CD4-positive, alpha-beta T cell treated with Interleukin-6 at 100 ng/mL for 8 hours (primary cell): ENCODE measurements around the gene CFAP20DC.
"Not testable (repeated sequence)": the region's sequence is repeated elsewhere in the genome, so short reads cannot be mapped to it uniquely, and the experiment has no call there.

ENCODE experiments used
- DNase-seq: peaks from one replicate; pipeline ENCODE4 v3.0.0-alpha.2; 2020; ENCODE audit warnings: mixed read lengths, low spot score

CFAP20DC gene

DNA sequence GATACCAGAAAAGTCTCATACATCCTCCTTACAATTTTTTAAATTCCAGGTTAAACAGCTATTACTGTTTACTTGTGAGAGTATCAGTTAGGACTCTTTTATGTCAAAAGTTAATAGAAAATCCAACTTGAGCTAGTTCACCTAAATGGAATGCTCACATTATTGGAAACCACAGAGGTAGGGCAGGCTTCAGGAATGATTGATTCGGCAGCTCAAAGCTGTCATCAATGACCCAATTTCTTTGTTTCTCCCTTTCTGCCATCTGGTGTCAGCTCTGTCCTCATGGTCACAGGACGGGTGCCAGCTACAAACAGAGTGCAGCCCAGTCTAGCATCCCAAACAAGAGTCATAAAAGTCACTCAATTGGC, 32.2 kb downstream of the CFAP20DC start:
- DNase-seq = no peak

DNA sequence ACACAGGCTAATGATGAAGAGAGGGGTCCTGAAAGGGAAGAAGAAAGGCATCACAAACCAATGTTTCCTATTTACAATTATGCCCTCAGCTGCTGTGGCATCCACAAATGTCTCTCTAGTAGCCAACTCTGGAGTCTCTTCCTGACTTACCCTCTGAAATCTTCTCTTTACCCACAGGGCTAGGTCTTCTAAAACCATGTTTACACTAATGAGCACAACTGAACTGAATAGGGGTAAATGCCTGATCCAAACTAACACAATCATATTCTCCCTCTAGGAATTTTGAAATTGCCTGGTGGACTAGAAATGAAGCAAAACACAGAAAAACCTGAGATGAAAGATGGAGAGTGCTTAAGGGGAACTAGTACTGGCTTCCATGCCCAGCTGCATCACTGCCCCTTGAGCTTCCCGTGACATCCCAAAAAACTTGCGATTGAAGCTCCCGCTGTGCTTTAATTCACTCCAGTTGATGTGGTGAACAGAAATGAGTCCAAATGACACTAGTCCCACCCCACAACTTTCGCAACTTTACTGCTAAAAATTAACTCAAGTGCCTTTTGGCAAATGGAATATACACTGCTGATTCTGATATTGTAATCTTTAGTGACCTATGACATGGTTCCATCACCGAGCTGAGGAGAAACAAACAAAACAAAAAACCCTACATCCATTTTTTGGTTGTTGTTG, 32.8 kb downstream of the CFAP20DC start:
- no peak for DNase-seq

DNA sequence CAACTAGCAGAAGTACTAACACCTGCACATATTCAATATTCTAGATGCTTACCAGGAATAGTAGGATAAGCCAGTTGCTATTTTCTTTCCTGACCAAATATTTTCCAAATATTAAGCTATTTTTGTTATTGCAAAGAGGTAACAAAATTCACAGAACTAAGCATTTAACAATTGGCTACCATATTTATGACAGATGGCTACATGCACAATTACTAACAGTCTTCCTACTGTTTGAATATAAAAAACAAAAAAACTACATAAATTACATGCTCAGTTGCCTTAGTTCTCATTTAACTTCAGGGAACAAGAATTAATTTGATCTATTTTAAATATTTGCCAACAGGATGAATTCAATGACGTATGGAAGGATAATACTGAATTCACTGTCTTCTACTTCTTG, 36.2 kb downstream of the CFAP20DC start:
- no peak for DNase-seq

DNA sequence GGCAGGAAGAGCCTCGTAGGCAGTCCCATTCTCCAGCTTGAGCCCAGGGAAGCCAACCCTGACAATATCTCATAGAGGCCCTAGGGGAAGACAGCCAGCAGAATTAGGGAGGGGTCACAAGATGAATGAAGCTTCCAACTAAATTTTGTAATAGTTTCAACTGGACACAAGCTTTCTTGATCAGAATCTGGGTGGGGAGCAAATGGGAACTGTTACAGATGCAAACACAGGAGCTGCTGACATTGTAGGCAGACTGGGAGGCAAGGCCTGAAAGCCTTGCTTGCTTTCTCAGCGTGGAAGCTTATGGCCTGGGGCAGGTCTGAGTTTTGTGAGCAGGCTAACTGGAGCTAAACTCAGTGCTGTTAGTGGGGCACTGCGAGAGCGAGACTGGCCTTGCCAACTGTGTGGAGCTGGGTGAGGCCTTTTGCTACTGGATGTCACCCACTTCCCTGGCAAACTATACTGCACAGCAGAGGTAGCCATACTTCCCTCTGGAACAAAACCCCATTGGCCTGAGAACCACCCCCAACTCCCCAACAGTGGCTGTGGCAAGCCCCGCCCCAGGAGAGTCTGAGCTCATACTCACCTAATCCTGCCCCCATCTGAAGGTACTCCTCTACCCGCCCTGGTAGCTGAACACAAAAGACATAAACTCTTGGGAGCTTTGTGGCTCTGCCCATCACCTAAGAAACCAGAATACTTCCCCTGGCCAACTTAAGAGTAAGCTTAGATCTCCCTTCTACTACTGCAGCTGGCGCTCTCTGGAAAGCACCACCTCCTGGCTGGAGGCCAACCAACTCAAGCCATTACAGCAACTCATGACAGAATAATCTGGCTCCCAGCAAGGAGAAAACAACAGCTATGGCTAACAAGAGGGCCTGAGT, 42.9 kb downstream of the CFAP20DC start:
- no peak for DNase-seq

DNA sequence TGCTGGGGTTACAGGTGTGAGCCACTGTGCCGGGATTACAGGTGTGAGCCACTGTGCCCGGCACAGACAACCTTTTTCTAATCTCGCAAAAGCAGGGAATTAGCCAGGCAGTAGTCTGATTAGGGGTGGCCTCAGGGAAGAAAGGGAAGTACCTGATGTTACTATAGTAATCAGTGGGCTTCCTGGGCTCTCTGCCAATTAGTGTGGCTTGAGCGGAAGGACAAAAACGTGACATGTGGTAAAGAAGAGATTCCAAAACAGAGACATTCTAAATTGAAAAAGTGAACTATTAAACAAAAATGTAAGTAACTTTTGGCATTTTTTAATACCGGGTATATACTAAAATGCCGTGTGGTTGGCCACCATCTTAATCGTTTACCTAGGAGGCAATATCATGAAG, 48.1 kb downstream of the CFAP20DC start:
- DNase-seq = no peak

DNA sequence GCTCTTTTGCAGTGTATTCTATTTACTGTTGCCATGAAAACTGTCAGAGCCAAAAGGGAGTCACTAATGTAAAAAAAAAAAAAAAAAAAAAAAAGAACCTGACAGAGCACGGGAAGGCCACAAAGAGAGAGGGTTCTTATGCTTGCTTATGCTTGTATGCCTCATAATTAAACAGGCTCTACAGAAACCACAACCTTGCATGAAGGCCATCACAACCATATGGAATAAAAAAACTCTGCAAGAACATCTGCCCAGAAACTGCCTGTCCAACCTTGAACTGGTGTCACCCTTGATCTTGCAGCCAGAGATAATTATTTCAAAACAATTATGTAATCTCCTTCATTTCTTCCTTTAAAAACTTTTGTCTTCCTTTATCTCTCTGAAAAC, 50.1 kb downstream of the CFAP20DC start:
- DNase-seq = no peak

DNA sequence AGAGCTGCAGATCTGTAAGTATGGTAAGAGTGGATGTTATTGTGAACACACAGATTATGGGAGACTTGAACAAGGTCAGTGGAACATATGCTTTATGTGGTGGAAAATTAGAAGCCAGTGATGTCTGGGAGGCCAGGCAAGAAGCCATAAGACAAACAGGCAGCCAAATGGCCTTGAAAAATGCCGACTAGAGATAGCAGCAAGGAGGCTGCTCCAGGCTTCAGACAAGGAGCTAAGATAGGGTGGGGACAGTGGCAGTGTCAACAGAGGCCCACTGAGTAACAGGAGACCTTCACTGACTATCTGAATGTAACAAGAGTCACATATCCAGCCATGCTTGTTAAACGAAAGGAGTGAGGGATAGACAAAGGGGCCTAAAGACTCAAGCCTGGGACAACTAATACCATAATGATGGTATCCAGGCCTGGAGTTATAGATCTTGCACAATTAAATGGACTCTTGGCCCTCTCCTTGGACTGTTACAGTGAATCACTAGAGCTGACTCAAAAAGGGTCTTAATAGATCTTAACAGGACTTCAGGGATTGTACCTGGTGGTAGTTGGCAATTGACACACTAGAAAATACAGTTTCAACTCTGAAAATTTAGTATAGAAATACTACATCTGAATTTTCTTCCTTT, 50.6 kb downstream of the CFAP20DC start:
- no peak for DNase-seq

DNA sequence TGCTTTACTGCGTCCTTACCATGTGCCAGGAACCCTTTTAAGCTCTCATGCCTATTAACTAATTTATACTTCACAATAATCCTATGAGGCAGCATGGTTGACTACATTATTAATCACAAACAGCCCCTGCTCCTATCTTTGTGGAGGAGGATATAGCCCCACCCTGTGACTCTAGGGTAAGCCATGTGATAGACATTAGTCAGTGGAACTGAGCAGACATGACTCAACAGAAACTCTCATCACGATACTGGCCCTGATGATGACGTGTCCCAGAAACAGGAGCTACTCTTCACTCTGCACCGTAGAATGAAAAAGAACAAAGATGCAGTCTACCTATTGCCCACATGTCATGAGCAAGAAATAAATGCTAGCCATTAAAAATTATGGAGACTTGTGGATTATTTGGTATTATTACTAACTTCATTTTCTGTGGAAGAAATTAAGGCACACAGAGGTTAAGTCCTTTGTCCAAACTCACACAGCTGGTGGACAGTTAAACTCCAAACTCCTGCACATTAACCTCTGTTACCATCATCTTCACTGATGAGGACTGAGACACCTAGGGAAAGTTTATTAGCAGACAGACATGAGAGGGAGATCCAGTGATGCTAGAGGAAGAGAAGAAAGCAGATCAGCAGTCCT, 51.2 kb downstream of the CFAP20DC start:
- DNase-seq = no peak

DNA sequence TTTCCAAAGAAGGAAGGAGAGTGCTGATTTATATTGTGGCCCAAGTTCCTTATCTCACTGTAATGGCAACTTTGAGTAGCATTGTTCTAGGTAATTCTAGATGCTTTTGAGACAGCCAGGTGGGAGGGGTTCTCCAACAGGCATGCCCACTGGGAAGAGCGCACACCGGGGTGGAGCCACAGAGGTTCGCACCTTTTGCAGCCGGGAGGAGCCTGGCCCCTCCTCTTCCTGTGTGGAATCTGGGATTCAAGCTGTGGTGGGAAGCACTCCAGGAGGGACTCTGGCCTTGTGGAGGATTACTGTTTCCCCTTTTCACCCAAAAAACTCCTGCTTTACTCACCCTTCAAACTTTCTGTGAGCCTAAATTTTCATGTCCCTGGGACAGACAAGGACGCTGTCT, 53.1 kb downstream of the CFAP20DC start:
- DNase-seq = no peak

DNA sequence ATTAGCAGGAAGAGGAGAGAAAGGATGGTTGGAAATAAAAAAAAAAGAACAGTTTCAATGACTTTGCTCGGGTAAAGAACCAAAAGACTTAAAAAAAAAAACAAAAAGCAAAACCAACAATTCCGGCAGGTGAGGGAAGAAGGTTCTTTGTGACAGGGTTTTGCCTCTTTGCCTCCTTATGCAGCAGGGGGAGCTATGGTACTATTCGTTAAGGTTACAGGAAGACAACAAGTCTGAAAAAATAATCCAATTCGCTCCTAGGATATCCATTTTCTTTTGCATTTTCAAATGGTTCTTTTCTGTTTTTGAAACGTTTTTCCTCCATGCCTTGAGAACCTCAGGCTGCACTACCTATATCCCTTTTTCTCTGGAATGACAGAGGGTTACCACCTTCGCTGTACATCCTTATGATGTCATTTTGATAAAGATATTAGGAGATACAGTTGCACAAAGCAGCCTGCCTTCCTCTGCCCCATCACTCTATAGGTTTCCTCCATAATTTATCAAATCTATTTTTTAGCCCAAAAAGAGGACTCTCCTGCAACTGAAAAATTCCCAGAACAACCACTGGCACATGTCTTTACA, 55.0 kb downstream of the CFAP20DC start:
- DNase-seq = peak; percentile 19

DNA sequence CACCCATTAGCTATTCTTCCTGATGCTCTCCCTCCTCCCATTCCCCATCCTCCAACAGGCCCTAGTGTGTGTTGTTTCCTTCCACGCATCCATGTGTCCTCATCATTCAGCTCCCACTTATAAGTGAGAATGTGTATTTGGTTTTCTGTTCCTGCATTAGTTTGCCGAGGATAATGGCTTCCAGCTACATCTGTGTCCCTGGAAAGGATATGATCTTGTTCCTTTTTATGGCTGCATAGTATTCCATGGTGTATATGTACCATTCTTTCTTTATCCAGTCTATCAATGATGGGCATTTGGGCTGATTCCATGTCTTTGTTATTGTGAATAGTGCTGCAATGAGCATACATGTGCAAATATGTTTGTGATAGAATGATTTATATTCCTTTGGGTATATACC, 56.3 kb downstream of the CFAP20DC start:
- DNase-seq = no peak

DNA sequence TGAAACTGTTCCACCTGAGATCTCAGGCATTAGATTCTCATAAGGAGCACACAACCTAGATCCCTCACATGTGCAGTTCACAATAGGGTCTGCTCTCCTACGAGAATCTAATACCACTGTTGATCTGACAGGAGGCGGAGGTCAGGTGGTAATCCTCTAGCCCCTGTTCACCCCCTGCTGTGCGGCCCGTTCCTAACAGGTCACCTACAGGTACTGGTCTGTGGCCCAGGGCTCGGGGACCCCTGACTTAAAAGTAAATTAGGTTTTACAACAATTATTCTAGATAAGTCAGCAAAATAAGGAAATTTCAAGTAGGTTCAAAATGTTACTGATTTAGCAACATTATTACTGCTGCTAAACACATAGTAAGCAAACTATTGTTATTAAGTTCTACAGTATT, 58.2 kb downstream of the CFAP20DC start:
- DNase-seq = no peak

DNA sequence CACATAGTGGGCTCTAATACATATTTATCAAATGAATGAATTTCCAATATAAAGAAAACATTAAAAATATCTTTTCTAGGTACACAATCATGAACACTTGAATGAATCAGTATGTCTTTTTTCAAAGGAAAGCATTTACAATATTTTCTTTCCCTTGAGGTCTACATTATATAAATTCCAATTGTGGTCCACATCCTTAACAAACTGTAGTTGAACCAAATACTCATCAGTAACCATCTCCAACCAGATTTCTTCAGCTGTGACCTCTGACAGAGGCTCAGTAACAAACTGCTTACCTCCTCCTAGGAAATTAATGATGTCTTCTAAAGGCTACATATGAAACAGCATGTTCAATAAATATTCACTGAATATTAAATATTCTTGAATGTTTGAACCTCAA, 58.8 kb downstream of the CFAP20DC start:
- no peak for DNase-seq

DNA sequence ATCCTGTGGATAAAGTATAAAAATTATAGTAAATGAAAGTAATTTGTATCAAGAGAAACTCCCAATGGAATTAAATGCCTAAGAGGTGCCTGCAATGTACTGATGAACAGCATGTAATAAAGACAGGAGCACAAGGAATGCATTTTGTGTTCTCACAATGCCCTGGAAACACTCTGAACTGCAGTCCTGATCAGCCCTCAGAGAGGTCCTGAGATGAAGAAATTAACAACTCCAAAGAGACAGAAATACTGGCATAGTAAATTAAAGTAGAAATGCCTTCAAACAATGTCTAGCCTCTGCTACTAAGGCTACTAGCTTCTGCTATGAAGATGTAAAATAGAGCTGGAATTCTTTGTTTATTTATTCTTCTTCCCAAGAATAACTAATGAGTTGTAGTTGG, 59.9 kb downstream of the CFAP20DC start:
- no peak for DNase-seq

DNA sequence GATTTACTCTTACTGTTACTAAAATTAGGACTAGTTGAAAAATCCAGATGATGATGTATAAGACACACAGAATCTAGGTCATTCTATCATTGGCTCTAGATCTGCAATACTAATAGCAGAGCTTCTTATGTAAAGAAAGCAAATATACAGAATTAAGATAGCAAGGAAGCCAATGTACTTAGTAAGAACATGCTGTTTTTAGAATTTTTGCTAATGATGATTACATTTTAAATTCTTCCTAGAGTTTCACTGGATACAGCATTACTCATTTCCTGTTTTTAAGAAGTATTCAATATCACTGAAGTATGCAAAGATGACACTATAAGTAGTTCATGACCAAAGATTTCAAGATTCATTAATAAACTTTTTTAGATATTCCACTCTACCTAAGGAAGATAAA, 60.7 kb downstream of the CFAP20DC start:
- DNase-seq = no peak

DNA sequence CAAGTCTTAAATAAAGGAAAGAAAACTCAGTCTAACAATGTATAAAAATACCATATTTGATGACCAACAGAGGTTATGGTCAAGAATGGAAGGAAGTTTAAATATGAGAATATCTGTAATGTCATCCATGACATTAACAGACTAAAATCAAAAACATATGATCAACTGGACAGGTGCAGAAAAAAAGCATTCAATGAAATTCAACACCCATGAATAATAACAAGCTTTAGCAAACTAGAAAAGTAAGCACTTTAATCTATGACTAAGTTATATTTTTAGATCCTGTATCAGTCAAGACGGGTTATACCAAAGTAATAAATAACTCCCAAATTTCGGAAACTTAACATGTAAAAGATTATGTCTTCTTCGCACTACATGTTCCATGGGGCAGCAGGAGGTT, 61.8 kb downstream of the CFAP20DC start:
- no peak for DNase-seq

DNA sequence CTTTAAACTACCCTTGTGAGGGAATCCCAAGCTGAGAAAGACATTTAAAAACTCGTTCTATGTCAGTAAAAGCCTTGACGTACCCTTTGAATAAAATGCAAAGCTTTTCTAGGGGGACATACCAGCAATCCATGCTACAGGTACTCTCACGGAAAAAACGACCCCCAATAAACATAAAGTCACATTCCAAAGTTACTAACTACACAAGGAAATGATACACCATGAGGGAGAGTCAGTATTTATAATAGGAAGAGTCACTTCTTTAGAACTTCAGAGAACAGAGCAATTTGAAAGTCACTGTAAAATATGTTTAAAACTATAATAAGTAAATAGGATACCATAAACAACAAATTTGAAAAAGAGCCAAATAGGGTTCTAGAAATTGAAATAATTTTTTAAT, 63.2 kb downstream of the CFAP20DC start:
- no peak for DNase-seq

DNA sequence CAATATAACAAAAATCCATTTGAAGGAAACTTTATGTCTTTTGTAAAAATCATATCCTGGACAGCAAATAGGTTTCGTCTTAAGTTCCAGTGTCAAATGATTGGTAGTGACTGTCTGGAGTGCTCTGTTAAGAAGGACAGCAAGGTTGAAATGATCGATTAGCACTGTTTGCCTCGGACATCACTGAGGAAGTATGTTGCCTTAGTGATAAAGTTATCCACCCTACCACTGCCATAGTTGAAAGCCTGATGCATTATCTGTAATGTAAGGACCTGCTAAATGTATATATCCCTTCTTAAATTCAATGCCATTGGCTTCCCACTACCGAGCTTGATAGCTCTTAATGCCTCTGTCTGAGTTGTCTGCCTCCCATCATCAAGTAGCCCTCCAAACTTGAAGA, 70.0 kb downstream of the CFAP20DC start:
- DNase-seq = no peak

DNA sequence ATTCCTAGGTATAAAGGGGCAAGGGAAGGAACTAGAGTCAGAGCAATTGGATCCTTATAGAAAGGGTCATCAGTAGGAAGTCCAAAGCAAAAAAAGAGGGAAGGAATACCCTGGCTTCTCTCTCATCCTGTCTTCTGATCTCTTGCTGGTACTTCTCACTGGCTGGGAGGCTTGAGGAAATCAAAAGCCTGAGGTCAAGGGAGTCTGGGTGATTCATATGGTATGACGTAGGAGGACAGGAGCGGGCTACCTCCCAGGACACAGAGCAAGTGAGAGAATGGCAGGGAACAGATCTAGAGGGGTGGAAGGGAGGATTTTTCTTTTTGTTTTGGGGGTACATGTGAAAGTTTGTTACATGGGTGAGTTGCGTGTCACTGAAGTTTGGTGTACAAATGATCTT, 76.0 kb downstream of the CFAP20DC start:
- no peak for DNase-seq

DNA sequence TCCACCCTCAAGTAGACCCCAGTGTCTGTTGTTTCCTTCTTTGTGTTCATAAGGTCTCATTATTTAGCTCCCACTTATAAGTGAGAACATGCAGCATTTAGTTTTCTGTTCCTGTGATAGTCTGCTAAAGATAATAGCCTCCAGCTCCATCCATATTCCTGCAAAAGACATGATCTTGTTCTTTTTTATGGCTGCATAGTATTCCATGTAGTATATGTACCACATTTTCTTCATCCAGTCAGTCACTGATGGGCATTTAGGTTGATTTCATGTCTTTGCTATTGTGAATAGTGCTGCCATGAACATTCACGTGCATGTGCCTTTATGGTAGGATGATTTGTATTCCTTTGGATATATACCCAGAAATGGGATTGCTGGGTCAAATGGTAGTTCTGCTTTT, 82.0 kb downstream of the CFAP20DC start:
- DNase-seq = not testable (repeated sequence)

DNA sequence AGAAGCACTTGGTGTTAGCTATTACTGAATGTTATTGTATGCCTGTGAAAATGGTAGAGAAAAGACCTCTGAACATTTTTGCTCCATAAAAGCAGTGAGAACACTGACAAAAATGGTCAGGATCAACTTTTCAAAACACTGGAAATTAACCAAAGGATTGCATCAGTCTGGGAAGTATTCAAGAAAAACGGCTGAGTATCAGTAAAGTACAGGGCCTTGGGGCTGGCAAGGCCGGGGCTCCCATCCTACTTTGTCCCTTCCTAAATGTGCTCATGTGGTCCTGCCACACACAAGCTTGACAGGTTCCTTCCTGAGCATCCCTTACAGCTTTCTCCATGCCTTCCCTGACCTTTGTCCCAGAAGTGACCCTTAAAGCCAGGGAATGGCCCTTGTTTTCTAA, 84.0 kb downstream of the CFAP20DC start:
- DNase-seq = no peak

DNA sequence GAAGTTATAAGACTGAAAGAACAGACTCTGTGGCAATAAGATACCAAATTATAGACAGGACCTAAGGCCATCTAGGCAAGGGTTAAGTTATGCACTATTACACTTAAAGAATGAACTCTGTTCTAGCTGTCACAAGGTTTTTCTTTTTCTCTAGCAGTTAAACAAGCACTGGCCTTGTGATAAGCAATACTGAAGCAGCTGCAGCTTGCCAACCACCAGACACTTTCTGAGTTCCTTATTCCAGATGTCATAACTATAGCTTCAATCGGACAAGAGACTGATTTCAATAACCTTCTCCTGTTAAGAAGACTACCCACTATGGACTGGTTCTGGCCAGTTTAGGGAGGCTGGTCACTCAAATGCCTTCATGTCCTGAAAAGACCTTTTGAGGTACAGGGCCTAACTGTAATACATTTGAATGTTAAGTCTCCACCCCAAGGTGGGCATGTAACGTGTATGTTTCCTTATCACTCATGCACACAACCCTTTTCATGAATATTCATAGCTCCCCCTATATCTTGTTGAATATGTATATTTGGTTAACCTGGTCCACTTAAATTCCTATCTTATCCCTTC, 85.8 kb downstream of the CFAP20DC start:
- DNase-seq = no peak
